Measurements from ENCODE around the gene IGSF11. TPM values are rescaled to one million over a fixed set of nuclear protein-coding genes. Genes with fewer than 3 reads are reported as not detected.

Gene IGSF11
- polyA plus RNA-seq, 3 donors = 3.8 to 5.9 (median 4.3) TPM

DNA sequence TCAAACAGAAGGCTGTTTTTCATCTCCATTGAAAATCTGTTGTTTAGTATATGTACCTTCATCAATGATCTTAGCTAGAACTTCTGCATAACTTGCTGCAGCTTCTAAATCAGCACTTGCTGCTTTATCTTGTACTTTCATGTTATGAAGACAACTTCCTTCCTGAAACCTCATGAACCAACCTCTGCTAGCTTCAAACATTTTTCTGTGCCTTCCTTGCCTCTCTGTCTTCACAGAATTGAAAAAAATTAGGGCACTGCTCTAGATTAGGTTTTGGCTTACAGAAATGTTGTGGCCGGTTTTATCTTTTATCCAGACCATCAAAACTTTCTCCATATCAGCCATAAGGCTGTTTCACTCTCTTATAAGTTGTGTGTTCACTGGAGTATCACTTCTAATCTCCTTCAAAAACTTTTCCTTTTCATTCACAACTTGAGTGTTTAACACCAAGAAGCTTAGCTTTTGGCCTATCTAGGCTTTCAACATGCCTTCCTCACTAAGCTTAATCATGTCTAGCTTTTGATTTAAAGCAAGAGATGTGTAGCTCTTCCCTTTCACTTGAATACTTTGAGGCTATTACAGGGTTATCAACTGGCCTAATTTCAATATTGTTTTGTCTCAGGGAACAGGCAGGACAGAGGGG lies 78.6 kb downstream of the IGSF11 start:
- DNase-seq = no peak

DNA sequence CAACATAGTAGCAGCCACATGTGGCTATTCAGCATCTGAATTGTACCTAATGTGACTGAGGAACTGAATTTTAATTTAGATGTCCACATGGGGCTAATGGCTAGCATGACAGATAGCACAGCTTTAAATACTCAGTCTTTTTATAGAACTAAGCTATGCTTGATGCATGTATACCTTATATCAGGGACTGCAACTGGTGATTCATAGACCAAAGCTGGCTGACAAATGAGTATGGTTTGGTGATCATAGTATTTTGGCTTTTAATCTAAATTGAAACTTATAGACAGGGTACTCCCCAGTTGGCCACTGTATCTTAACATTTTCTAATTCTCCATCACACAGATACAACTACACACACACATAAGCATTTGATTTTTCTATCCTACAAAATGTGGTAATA lies 83.6 kb downstream of the IGSF11 start:
- no peak for DNase-seq

DNA sequence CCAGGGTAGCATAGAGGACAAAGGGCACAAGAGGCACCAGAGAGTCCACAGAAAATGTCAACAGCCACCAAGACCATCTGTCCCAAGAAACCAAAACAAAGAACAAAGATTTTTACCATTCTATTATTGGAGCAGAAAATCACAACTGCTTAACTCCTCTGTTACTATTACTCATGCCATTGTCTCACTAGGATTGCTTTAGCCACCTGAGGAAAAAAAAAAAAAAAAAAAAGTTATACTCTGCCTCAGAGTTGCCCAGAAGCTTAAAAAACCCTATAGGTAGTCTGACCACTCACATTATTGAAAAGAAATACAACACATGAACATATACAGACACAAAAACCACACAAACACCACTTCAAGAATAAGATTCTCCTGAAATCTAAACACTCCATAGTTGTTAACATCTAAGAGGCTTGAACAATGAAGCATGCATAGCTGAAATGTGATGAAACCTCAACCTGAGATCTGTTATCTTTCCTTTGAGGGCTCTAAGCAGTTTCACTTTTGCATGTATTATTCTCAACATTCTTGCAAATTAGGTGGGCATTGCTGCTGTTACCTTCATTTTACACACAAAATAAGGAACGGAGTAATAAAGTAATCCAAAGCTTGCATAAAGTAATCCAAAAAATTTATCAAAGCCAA lies 85.4 kb downstream of the IGSF11 start:
- no peak for DNase-seq

GRCh38 chr3:118948146-118948545 lies 86.5 kb downstream of the IGSF11 start:
- DNase-seq = no peak

DNA sequence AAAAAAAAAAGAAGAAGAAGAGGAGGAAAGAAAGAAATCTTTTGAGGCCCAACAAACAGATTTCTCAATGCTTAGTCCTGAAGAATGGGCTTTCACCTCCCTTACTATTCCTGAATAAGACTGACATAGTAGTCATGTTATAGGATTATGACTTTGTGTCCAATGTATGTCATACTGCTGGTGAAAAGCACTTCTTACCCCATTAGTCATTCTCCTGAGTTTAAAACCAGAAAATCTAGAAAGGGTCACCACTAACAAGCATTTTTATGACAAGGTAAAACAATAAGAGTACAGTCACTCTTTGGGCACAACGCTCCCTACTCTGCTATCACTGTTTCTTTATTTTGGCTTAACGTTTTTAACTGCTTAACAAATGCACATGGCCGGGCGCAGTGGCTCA lies 88.2 kb downstream of the IGSF11 start:
- no peak for DNase-seq

DNA sequence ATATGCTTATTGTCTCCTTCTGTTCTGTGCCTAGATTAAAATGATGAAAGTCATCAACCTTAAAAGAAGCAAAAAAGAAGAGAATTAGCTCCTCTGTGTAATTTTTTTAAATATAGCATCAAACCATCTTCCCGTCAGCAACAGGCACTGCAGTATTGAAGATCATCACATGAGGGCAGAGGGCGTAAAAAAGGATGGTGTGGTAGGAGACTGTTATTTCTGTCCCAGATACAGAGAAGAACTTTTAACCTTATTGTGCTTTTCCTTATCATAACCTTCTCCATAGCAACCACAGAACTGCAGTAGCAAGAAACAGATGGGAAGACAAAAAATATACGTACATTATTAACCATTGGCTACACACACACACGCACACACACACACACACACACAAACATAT lies 88.8 kb downstream of the IGSF11 start:
- no peak for DNase-seq

DNA sequence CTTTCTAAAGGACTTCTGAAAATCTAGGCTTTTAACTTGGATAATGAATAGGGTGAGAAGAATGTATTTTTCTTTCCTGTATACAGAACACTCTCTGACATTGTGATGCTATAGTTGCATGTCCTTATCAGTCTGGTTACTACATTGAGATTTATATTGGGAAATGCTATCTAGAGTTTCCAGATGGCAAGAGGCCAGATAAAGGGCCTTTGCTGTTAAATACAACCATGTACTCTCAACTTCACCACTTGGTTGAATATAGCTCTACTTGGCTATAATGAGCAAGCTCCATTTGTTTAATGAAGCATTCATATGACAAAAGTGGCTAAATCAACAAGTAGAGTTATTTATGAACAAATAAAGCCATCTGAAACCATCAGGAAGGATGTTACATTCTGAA lies 91.0 kb downstream of the IGSF11 start:
- DNase-seq = no peak

DNA sequence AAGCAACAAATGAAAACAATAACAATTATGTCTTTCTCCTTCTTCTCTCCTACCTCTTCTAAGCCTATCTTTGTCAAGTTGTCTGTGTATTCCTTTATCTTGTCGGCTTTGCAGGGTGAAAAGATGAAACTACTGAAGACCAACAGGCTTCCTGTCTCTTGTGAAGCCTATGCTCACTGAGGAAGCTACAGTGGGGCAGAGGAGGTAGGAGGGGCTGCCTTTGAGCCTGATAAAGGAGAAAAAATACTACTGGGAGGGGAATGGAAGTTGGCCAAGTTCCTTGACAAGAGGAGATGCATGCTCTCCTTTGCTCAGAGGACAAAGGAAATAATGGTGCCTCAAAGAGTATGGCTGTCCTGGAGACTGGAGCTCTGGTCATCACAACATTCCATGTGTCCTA lies 92.0 kb downstream of the IGSF11 start:
- DNase-seq = no peak

DNA sequence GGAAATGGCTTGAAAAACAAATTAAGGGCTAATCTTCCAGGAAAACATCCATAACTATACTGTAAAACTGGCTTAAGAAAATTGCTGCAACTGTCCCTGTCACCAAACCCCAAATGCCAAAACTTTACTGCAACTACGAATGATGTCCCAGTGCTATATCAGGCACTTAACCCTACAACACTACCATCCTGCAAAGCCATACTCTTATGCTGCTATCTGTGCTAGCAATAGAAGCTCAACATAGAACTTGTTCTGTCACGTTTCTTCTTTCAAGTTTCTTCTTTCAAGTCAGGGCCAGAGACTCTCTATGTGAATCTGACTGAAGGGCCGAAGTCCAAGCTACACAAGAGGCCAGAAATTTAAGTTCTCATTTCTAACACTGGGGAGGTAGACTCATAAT lies 92.5 kb downstream of the IGSF11 start:
- no peak for DNase-seq

DNA sequence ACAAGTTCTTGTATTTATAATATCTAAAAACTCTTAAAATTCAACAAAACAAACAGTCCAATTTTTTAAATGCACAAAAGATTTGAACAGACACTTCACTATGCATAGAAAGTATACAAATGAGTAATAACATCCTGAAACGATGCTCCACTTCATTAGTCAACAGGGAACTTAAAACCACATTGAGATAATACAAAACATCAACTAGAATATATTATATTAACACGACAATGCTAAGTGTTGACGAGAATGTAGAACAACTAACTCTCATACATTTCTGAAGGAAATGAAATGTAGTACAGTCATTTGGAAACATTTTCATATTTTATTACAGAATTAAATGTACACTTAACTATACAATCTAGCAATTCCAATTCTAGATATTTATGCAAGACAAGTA lies 93.4 kb downstream of the IGSF11 start:
- no peak for DNase-seq

DNA sequence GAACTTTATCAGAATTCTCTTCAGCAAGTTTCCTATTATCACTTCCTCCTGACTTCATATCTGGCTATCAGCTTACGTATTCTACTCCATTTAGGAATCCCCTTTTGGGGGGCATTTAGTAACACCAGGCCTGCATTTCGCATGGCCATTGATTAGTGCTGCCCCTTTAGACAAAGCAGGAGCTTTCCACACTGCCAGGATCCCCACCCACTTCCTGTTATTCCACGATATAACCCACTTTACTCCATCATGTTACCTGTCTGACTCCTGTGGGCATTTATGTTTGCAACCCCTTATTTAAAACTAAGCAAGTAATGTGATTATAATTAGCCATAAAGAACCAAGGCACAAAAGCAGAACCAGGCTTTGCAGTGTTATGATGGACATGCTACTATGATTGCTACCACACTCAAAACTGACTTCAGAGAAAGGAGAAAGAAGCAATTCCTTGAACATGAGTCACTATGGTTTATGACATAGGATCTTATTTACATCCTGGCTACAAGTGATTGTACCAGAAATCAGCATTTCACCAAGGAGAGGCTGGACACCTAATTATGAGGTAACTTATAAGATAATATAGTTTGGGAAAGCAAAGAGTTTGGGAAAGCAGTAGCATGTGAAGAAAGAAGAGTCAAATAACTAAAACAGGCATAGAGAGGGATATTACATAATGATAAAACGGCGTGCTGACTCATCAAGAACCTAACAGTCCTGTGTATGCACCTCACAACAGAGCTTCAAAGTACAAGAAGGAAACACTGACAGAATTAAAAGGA lies 96.3 kb downstream of the IGSF11 start:
- DNase-seq = no peak

GRCh38 chr3:118936811-118937210 lies 97.8 kb downstream of the IGSF11 start:
- DNase-seq = no peak

- no peak for DNase-seq
These were observed 101.7 kb downstream of the IGSF11 start for GRCh38 chr3:118932822-118933558.

DNA sequence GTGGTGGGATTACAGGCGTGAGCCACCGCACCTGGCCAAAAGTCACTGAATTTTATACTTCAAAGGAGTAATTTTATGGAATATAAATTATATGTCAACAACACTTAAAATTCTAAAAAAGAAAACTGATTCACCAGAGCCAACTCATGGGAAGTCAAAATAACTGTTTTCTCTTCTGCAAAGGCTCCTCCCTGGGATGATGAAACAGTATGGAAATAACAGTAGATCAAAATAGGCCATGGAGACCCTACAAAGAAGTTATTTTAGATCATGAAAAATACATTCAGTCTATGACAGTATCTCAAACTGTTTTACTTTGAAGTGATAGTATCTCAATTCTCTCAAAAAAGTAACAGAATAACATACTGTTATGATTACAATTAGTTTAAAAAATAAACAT lies 102.7 kb downstream of the IGSF11 start:
- DNase-seq = no peak

DNA sequence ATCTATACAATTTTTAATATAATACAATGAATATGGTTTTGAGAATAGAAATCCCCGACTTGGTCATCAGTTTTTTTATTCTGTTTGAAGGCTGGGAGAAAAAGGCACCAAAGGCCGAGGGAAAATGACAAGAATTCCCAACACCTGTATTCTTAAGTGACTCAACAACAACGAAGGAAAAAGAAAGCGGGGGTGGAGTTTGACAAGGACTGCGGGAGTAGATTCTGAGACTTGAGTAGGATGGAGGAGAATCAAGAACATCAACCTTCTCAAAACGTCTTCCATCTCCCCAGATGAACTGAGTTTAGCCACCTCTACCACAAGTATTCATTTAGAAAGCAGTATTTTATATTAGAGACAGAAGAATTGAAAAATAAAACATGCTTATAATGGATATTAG lies 107.2 kb downstream of the IGSF11 start:
- no peak for DNase-seq

- DNase-seq = no peak
These were observed 122.5 kb downstream of the IGSF11 start for GRCh38 chr3:118912188-118912587.

DNA sequence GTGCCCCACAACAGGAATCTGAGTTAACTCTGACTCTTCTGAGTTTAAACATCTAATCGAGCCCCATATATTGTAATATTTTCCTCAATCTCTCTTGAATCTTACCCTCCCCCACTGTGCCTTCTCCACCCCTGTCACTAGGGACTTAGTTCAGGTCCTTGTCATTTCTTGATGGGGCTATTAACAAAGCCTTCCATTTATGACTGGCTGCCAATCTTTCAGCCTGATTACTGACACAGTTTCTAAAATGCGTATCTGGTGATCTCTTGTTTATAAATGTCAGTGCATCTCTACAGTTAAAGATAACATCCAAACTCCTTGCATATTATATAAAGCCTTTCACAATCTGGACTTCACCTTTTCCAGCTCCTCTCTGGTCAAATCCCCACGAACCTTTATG lies 124.3 kb downstream of the IGSF11 start:
- no peak for DNase-seq

DNA sequence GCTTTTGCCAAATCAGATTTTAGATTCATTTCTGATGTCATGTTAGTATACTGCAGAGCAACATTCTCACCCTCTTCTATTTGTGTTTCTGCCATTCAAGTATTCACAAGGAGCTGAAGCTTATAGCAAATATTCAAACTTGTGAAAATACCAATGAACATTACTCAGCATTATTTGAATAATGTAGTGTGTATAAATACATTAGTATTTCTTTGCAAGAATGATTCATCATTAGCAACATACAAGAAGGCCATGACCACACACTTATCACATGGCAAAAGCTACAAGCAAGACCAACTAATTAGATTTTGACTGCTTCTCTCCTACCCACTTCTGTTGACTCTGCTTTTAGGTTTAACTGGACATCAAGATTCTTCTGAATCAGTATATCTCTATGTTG lies 124.9 kb downstream of the IGSF11 start:
- DNase-seq = no peak

DNA sequence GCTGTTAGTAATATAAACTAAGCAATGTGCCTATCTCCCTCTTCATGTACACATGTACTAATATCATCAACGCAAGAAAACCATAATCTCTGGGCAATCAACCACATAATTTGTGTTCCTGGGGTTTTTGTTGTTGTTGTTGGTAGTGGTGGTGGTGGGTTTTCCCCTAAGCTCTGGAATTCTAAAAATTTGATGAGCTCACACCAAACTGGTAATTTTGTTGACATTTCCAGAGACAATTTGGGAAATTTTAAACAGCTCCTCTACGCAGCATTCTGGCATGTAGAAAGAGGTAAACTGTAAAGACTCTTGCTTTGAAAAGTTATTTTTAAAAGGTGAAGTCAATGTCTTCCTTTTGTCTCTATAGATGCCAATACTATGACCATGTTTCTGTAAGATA lies 126.7 kb downstream of the IGSF11 start:
- DNase-seq = no peak

GRCh38 chr3:118900737-118901525 lies 133.7 kb downstream of the IGSF11 start:
- no peak for DNase-seq

DNA sequence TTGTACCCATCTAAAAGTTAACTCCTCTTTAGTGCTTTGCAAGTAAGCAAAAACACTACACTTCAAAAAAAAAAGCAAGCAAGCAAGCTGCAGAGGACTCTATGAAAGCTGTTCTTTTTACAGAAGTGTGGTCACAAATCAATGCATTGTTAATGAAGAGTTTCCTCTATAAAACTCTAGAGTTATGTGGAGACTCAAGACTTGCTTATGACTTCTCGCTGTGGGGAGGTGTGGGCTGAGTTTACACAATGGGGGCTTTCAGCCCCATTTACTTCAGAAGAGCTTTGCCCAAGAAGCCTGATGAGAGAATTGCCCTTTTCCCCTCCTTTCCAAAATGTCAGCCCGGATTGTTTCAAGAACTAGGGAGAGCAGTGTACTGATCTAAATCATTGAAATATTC lies 144.4 kb downstream of the IGSF11 start:
- no peak for DNase-seq

GRCh38 chr3:118889691-118890090 lies 145.0 kb downstream of the IGSF11 start:
- DNase-seq = no peak

All from renal pelvis (tissue), 4 donors.